Ishikawa (cell line): ENCODE measurements around the gene ADAM22.

ENCODE experiments used
- CEBPB ChIP-seq: IDR thresholded peaks from 2 replicates; pipeline ENCODE4 v1.6.1; 2012
- EP300 ChIP-seq: IDR thresholded peaks from 2 replicates; pipeline ENCODE4 v1.6.1; 2012; ENCODE audit warnings: borderline replicate concordance
- RAD21 ChIP-seq: IDR thresholded peaks from 2 replicates; pipeline ENCODE4 v1.6.1; 2012; ENCODE audit warnings: low read depth
- TCF12 ChIP-seq: IDR thresholded peaks from 2 replicates; pipeline ENCODE4 v1.6.1; 2012; ENCODE audit warnings: low read depth
- YY1 ChIP-seq: IDR thresholded peaks from 2 replicates; pipeline ENCODE4 v1.6.1; 2012; ENCODE audit warnings: low read depth
- ZBTB7A ChIP-seq: IDR thresholded peaks from 2 replicates; pipeline ENCODE4 v1.6.1; 2012; ENCODE audit warnings: low read depth
- TF ChIP-seq, protein P1 (sequence below): IDR thresholded peaks from 2 replicates; pipeline ENCODE4 v1.6.1; 2012; ENCODE audit warnings: low read depth, mild to moderate bottlenecking
- TF ChIP-seq, protein P2 (sequence below): IDR thresholded peaks from 2 replicates; pipeline ENCODE4 v1.6.1; 2012
- TF ChIP-seq, protein P3 (sequence below): IDR thresholded peaks from 2 replicates; pipeline ENCODE4 v1.6.1; 2012

DNA sequence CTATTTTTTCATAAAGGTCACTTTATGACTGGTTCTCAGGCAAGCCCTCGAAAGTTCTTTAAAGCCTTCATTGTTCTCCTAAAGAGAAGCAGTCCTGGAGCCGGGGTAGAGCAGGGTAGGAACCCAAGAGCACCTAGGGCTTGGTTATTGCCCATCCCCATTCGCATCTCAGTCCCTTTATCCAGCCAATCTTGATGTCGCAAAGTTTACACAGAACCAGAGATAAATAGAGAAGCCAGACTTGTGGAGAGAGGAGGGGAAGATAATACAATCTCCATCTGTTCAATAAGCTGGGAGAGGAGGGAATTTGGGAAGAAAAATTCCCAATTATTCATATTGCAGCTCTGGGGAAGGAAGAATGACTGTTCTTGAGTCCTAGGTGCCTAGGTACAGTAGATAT lies 292.1 kb downstream of the ADAM22 start:
- TF ChIP-seq, protein P1, sequence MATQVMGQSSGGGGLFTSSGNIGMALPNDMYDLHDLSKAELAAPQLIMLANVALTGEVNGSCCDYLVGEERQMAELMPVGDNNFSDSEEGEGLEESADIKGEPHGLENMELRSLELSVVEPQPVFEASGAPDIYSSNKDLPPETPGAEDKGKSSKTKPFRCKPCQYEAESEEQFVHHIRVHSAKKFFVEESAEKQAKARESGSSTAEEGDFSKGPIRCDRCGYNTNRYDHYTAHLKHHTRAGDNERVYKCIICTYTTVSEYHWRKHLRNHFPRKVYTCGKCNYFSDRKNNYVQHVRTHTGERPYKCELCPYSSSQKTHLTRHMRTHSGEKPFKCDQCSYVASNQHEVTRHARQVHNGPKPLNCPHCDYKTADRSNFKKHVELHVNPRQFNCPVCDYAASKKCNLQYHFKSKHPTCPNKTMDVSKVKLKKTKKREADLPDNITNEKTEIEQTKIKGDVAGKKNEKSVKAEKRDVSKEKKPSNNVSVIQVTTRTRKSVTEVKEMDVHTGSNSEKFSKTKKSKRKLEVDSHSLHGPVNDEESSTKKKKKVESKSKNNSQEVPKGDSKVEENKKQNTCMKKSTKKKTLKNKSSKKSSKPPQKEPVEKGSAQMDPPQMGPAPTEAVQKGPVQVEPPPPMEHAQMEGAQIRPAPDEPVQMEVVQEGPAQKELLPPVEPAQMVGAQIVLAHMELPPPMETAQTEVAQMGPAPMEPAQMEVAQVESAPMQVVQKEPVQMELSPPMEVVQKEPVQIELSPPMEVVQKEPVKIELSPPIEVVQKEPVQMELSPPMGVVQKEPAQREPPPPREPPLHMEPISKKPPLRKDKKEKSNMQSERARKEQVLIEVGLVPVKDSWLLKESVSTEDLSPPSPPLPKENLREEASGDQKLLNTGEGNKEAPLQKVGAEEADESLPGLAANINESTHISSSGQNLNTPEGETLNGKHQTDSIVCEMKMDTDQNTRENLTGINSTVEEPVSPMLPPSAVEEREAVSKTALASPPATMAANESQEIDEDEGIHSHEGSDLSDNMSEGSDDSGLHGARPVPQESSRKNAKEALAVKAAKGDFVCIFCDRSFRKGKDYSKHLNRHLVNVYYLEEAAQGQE = no peak
- TF ChIP-seq EP300 (no peak), YY1 (no peak), CEBPB (no peak), RAD21 (no peak), TCF12 (no peak), ZBTB7A (no peak)
- TF ChIP-seq, protein P2, sequence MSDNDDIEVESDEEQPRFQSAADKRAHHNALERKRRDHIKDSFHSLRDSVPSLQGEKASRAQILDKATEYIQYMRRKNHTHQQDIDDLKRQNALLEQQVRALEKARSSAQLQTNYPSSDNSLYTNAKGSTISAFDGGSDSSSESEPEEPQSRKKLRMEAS = no peak
- TF ChIP-seq, protein P3, sequence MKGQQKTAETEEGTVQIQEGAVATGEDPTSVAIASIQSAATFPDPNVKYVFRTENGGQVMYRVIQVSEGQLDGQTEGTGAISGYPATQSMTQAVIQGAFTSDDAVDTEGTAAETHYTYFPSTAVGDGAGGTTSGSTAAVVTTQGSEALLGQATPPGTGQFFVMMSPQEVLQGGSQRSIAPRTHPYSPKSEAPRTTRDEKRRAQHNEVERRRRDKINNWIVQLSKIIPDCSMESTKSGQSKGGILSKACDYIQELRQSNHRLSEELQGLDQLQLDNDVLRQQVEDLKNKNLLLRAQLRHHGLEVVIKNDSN = no peak
